ENCODE data around the gene VSTM2A. TPM values are rescaled to one million over a fixed set of nuclear protein-coding genes. Genes with fewer than 3 reads are reported as not detected.
"Not testable (repeated sequence)": the region's sequence is repeated elsewhere in the genome, so short reads cannot be mapped to it uniquely, and the experiment has no call there.

VSTM2A gene, protein sequence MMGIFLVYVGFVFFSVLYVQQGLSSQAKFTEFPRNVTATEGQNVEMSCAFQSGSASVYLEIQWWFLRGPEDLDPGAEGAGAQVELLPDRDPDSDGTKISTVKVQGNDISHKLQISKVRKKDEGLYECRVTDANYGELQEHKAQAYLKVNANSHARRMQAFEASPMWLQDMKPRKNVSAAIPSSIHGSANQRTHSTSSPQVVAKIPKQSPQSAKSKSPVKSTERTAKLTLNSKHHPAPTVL
- not detected for total RNA-seq

GRCh38 chr7:54541669-54542625, at the start of gene VSTM2A:
VSTM2A (plus strand) TSS chr7:54542375; CDS start chr7:54542731, 356 bp downstream.
- 1 to 3% methylated on average over 8 to 48 of the region's 64 CpGs for WGBS, 2 donors
- H3K4me3 ChIP-seq, result peak within 1 kb of the TSS in 2 of 4 donors; percentile 17 to 32
- peak in 1 of 2 donors; percentile 75 for DNase-seq
- ATAC-seq (ENCODE audit: low FRiP score in 2 of 2), result peak in 1 of 2 donors; percentile 68
- no peak within 1 kb of the TSS for H3K27ac ChIP-seq
- H3K36me3 ChIP-seq, result no peaks in the 10 kb centered on the region
- peaks cover 12 to 19% (median 15%) of the 10 kb centered on the region in 4 donors for H3K4me1 ChIP-seq
- H3K9me3 ChIP-seq, result no peaks in the 10 kb centered on the region
- TF ChIP-seq POLR2AphosphoS5 (IDR thresholded peaks at IDR 0.05), result no peak
- TF ChIP-seq POLR2A (IDR thresholded peaks at IDR 0.05), result no peak
- no peak for TF ChIP-seq EP300 (IDR thresholded peaks at IDR 0.05)
- TF ChIP-seq, protein P1, sequence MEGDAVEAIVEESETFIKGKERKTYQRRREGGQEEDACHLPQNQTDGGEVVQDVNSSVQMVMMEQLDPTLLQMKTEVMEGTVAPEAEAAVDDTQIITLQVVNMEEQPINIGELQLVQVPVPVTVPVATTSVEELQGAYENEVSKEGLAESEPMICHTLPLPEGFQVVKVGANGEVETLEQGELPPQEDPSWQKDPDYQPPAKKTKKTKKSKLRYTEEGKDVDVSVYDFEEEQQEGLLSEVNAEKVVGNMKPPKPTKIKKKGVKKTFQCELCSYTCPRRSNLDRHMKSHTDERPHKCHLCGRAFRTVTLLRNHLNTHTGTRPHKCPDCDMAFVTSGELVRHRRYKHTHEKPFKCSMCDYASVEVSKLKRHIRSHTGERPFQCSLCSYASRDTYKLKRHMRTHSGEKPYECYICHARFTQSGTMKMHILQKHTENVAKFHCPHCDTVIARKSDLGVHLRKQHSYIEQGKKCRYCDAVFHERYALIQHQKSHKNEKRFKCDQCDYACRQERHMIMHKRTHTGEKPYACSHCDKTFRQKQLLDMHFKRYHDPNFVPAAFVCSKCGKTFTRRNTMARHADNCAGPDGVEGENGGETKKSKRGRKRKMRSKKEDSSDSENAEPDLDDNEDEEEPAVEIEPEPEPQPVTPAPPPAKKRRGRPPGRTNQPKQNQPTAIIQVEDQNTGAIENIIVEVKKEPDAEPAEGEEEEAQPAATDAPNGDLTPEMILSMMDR (IDR thresholded peaks at IDR 0.05), result no peak
- H3K27me3 ChIP-seq, result peaks cover 0 to 29% (median 11%) of the 10 kb centered on the region in 4 donors

- not testable (repeated sequence) for H3K4me3 ChIP-seq; H3K9me3 ChIP-seq; H3K4me1 ChIP-seq; H3K27me3 ChIP-seq; H3K27ac ChIP-seq; H3K36me3 ChIP-seq; ATAC-seq (ENCODE audit: low FRiP score in 2 of 2)
- 87 to 90% methylated on average over 10 to 11 of the region's 12 CpGs for WGBS, 2 donors
- peak in 1 of 2 donors; percentile 17 for DNase-seq
Observed at GRCh38 chr7:54504531-54504930, 37.6 kb upstream of the VSTM2A start.

DNA sequence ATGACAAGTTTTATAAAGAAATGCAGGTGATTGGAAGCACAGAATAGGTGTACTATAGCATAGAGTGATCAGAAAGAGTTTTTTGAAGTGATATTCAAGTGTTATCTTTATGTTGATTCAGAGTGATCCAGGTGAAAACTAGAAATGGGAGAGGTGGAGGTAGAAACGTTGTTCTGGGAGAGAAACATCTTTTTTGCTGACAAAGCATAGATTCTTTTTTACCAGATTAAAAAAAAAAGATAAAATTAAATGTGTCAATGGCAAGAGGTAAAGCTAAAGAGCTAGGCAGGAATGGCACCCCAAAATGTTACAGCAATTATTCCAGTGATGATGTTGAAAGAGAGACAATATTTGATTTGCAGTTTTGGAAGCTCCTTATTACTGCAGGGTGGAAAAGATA, 12.6 kb upstream of the VSTM2A start:
- Histone ChIP-seq H3K27me3 (no peaks in the 10 kb centered on the region), H3K27ac (no peak overlapping the region), H3K4me3 (no peak overlapping the region), H3K4me1 (no peaks in the 10 kb centered on the region), H3K9me3 (no peaks in the 10 kb centered on the region), H3K36me3 (no peaks in the 10 kb centered on the region)
- no peak for ATAC-seq (ENCODE audit: low FRiP score in 2 of 2)
- TF ChIP-seq POLR2AphosphoS5 (IDR thresholded peaks at IDR 0.05) (no peak), EP300 (IDR thresholded peaks at IDR 0.05) (no peak), POLR2A (IDR thresholded peaks at IDR 0.05) (no peak)
- TF ChIP-seq, protein P1 (IDR thresholded peaks at IDR 0.05), result no peak
- no peak for DNase-seq
- 36 to 42% methylated on average over 1 of the region's 1 CpG for WGBS, 2 donors

- no peak overlapping the region for H3K27ac ChIP-seq
- H3K4me1 ChIP-seq, result peaks cover 5 to 10% (median 8%) of the 10 kb centered on the region in 4 donors
- H3K27me3 ChIP-seq, result peaks cover 0 to 10% (median 3%) of the 10 kb centered on the region in 4 donors
- 38 to 52% methylated on average over 3 of the region's 3 CpGs for WGBS, 2 donors
- no peaks in the 10 kb centered on the region for H3K36me3 ChIP-seq
- no peak overlapping the region for H3K4me3 ChIP-seq
- TF ChIP-seq, protein P1 (IDR thresholded peaks at IDR 0.05), result no peak
- TF ChIP-seq POLR2AphosphoS5 (IDR thresholded peaks at IDR 0.05) (no peak), POLR2A (IDR thresholded peaks at IDR 0.05) (no peak)
- DNase-seq, result no peak
- ATAC-seq (ENCODE audit: low FRiP score in 2 of 2), result no peak
- H3K9me3 ChIP-seq, result no peaks in the 10 kb centered on the region
Observed at GRCh38 chr7:54538122-54538521, 4.1 kb upstream of the VSTM2A start.

- Histone ChIP-seq H3K4me1 (peaks cover 12 to 19% (median 15%) of the 10 kb centered on the region in 4 donors), H3K4me3 (no peak overlapping the region), H3K27ac (no peak overlapping the region), H3K36me3 (no peaks in the 10 kb centered on the region), H3K27me3 (peaks cover 0 to 29% (median 11%) of the 10 kb centered on the region in 4 donors), H3K9me3 (no peaks in the 10 kb centered on the region)
- ATAC-seq (ENCODE audit: low FRiP score in 2 of 2) (no peak), DNase-seq (no peak)
- TF ChIP-seq POLR2A (IDR thresholded peaks at IDR 0.05), result no peak
- no peak for TF ChIP-seq POLR2AphosphoS5 (IDR thresholded peaks at IDR 0.05)
- WGBS, 2 donors, result 0 to 9% methylated on average over 6 to 7 of the region's 7 CpGs
Observed at GRCh38 chr7:54543051-54543488, 895 bp downstream of the VSTM2A start.
